Nucleus accumbens (tissue), 56 donors: ENCODE data around the gene B4GALT6.

Source experiments
- DNase-seq, 56 donors: peaks; one replicate each; lab custom pipeline; 2025; lab: John Stamatoyannopoulos, UW

The B4GALT6 gene

DNA sequence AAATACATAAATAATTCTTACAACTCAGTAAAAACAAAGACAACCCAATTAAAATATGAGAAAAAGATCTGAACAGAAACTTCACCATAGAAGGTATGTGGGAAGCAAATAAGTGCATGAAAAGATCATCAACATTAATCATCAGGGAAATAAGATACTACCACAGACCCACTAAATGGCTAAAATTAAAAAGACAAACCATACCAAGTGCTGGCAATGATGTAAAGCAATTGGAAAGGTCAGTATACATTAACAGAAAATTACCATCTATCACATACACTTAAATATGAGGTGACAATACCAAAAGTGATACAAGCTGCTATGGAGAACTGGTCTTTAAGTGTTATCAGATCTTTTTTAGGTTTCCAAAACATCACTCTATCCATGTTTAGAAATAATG is 48.0 kb downstream of the B4GALT6 start:
- DNase-seq = no peak

DNA sequence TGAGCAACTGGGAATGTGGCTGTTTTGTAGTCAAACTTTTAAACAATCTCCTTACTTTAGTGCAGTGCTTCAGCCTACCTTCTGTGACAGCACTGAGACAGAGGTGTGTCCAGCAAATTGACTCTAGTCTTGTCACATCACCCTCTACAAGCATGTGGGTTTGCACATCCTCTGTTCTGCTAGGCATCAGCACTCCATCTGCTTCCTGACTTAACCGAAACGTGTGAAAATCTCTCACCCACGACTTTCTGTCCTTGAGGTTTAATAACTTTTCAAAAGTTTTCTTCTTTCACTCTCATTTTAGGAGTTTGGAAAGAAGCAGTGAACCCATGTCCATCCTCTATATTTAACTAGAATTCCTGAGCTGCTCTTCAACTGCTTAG is 50.1 kb downstream of the B4GALT6 start:
- DNase-seq = no peak

DNA sequence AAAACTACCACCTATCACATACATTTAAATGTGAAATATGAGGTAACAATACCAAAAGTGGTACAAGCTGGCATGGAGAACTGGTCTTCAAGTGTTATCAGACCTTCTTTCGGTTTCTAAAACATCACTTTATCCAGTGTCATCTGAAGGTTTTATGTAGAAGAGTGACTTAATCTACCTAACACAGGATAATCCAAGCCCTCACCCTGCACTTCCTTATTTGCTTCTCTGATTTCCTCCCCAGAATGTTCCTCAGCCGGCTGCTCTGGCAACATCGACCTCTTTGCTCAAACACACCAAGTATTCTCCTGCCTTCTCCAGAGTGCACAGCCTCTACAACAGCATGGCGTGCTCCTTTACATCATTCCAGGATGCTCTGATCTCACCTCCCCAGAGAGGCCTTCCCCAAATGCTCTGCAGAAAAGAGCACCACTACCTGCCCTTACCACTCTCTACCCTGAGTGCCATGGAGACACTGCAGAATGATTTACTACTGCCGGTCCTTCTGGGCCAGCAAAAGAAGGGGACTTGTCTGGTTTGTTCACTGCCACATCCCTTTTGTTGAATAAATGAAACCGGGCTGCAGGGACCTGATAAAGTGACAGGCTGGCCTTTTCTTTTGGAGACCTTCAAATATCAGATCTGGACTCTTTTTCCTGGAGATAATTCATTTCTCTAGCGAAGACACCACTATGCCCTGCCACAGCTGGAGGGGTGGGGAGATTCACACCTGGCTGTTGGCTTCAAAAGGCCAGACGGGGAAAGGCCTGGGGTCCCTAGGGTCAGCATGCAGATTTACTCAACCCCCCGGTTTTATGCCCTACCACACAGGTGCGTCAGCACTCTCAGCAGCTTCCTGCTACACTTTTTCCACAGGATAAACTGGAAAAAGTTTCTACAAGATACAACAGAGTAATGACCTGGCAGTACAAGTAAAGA is 50.7 kb downstream of the B4GALT6 start:
- DNase-seq = no peak

DNA sequence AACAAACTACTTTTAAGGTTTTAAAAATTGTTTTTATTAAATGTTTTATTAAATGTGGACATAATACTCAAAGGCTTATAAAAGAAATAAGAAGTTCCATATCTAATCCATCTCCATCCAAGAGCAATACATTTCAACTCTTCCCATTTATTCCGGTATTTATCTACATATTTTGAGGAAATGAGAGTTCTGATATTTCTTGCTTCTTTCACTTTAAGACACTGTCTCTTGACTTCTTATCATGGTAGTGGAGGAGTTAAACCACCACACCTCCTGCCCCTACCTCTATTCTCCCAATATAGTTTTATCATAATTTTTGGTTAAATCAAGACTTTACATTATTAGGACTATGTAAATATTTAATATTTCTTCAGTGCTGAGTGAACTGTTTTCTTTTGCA is 52.0 kb downstream of the B4GALT6 start:
- no peak for DNase-seq

- DNase-seq = no peak
These were observed 52.9 kb downstream of the B4GALT6 start for GRCh38 chr18:31631526-31631925.

GRCh38 chr18:31630549-31630948 is 53.8 kb downstream of the B4GALT6 start:
- DNase-seq = no peak

DNA sequence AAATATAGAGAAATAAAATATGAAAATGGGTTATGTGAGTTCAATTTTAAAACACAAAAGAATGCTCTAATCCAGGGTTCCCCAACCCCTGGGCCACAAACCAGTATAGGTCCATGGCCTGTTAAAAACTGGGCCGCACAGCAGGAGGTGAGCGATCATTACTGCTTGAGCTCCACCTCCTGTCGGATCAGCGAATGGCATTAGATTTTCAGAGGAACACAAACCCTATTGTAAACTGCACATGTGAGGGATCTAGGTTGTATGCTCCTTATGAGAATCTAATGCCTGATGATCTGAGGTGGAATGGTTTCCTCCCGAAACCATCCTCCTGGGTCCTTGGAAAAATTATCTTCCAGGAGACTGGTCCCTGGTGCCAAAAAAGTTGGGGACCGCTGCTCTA is 58.0 kb downstream of the B4GALT6 start:
- no peak for DNase-seq

GRCh38 chr18:31624892-31625640 is 59.3 kb downstream of the B4GALT6 start:
- no peak for DNase-seq

GRCh38 chr18:31619291-31619690 is 65.1 kb downstream of the B4GALT6 start:
- DNase-seq = no peak

DNA sequence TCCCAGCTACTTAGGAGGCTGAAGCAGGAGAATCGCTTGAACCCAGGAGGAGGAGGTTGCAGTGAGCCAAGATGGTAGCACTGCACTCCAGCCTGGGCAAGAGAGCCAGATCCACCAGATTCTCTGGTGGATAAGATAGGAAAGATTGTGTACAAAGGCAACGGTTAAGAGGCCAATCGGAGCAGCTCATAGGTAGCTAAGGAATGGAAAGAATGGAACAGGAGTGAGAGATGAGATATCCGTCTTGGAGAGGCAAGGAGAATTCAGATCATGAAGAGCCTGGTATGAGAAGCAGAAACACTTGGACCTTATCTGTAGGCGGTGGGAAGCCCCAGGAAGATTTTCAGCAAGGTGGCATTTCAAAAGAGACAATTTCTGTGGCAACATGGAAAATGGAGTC is 65.6 kb downstream of the B4GALT6 start:
- no peak for DNase-seq

DNA sequence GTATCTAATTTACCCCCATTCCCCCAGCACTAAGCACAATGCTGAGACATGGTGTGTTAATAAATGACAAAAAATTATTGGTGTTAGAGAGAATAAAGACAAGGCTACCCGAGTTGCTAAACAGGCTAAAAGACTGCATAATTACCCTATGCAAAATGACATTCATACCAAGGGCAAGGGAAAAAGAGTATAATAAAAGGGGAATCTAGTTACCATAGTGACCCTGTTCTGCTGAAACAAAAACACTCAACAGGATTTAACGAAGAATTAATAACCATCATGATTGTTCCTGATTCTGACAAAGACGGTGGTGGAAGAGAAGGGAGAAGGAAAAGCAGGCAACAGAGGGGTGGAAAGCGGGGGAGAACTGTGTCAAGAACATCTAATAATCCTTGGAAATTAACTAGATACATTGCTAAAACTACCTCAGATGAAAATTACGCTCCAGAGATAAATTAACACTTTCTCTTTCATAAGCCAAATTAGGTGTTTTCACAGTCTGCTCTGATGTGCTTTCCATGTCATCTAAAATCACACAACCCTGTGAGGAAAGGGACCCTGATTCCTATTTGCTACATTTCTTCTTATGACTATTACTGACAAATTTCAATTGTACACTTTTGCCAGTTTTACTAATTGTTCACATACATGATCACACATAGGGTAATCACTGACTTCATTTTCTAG is 67.2 kb downstream of the B4GALT6 start:
- peak in 3 of 56 donors; percentile 3 to 18 (median 3) for DNase-seq

- DNase-seq = no peak
These were observed 67.8 kb downstream of the B4GALT6 start for GRCh38 chr18:31616586-31616985.

DNA sequence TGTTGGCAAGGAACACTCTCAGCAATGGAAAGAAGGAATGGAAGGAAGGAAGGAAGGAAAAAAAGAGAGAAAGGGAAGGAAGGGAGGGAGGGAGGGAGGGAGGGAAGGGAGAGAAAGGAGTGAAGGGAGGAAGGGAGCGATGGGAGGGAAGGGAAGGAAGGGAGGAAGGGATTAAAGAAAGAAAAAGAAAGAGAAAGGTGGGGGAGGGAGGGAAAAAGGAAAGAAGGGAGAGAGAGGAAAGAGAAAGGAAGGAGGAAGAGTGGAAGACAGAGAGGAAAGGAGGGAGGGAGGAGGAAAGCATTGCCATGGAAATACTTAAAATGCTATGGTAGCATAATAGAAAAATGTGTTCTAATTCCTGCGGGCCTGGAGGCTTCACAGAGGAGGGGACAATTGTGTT is 70.3 kb downstream of the B4GALT6 start:
- DNase-seq = no peak

GRCh38 chr18:31612124-31612523 is 72.3 kb downstream of the B4GALT6 start:
- DNase-seq = no peak

DNA sequence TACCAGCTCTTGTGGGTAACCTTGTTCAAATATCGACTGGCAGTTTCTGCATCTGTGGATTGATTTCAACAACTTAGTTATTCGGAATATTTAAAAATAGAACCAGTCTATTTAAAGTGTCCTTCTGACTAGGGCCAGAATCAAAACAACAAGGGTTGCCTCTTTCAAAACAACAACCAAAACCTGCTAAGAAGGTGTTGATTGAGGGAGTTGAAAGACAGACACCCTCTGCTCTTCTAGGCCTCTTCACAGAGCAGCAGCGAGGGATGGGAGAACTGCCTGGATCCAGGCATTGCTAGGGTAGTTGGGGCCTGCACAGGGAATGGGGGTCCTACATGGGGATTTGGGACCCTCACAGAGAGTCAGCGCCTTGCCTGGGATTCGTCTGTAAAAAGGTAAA is 72.9 kb downstream of the B4GALT6 start:
- no peak for DNase-seq

- DNase-seq = no peak
These were observed 73.8 kb downstream of the B4GALT6 start for GRCh38 chr18:31610286-31611205.

DNA sequence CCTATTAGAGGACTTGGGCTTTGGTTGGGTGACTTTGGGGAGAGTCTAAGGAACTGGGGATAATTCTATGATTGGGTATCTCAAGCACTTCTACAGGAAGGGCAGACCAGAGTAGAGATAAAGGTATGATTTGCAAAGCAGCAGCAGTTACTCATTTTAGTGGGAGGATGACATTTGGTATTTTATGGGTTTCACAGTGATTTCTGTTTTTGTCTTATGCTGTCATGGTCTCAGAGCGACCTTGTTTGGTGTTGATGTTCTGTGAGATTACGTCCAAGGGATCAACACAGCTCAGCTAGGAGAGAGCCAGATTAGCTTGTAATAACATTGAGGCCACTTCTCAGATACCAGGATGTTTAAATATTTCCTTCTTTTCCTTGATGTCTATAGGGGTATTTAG is 74.5 kb downstream of the B4GALT6 start:
- no peak for DNase-seq

GRCh38 chr18:31607384-31607783 is 77.0 kb downstream of the B4GALT6 start:
- DNase-seq = no peak

DNA sequence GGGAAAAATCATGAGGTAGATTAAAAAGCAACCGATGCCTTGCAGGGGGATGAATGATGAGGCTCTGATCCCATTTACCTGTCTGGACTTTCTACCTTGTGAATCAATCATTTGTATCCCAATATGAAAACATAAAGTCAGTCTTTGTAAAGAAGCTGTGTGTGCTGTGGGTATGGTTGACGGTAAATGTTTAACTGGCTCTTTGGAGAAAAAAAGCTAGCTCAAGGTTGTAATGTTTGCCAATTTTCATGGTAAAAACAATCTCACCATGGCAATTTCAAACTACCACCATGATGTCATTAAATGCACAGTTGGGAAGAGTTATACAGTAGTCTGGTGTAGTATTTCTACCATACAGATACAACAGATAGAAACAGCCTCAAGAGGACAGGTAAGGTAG is 78.1 kb downstream of the B4GALT6 start:
- DNase-seq = no peak

DNA sequence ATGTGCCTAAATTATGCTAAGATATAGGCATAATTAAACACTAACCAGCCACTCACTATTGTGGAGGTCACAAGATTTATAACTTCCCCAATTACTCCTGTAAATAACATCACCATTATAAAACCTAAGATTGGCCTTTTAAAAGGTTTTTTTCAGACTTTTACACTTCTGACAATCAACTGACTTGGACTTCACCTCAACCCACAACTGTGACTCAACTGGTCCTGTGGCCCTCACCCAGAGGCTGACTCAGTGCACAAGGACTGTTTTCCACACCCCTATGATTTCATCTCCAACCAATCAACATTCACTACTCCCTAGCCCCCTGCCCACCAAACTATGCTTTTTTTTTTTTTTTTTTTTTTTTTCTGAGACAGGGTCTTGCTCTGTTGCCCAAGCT is 81.1 kb downstream of the B4GALT6 start:
- DNase-seq = no peak
